Activated CD4-positive, alpha-beta memory T cell treated with anti-CD3 and anti-CD28 coated beads, Interleukin-2, amount 10 ng/mL, durations not matched to agents 7 days and 5 days (primary cell): ENCODE results near the gene QTRT2. TPM values are rescaled to one million over a fixed set of nuclear protein-coding genes. Genes with fewer than 3 reads are reported as not detected.

ENCODE experiments used
- CTCF ChIA-PET: fragments of 350-600 bp; sonication (Branson Sonifier 250); formaldehyde crosslinking; loops from one replicate; lab custom pipeline; 2021; ENCODE audit warnings: antibody characterized with exemption, inconsistent platforms; lab: Charles Lee
- POLR2A ChIA-PET: fragments of 350-600 bp; sonication (Branson Sonifier 250); formaldehyde crosslinking; loops from one replicate; lab custom pipeline; 2021; ENCODE audit warnings: antibody characterized with exemption; lab: Charles Lee
- DNase-seq: peaks from one replicate; pipeline ENCODE4 v3.0.0-alpha.2; 2020
- H3K27ac Mint-ChIP-seq: one replicate; pipeline ENCODE4 v1.8.0; 2021; ENCODE audit warnings: mild to moderate bottlenecking, mixed read lengths
- H3K27me3 Mint-ChIP-seq: one replicate; pipeline ENCODE4 v1.8.0; 2021; ENCODE audit warnings: mixed read lengths
- H3K36me3 Mint-ChIP-seq: one replicate; pipeline ENCODE4 v1.8.0; 2021; ENCODE audit warnings: low read depth, mixed read lengths
- H3K4me1 Mint-ChIP-seq: one replicate; pipeline ENCODE4 v1.8.0; 2021; ENCODE audit warnings: mixed read lengths
- H3K4me3 Mint-ChIP-seq: one replicate; pipeline ENCODE4 v1.8.0; 2021; ENCODE audit warnings: mild to moderate bottlenecking, mixed read lengths
- H3K9me3 Mint-ChIP-seq: one replicate; pipeline ENCODE4 v1.8.0; 2021; ENCODE audit warnings: mixed read lengths
- total RNA-seq, 2 experiments: library from RNA; stranded (reverse); gene quantifications; one replicate each; pipeline ENCODE4 v1.2.3, GENCODE V29; 2021

QTRT2 gene
- 10 to 100 TPM; 23.3 to 25.6 TPM for total RNA-seq

- no peaks in the 10 kb centered on the region for H3K27me3 Mint-ChIP-seq
- DNase-seq, result peak; percentile 99
- peak within 1 kb of the TSS; percentile 92 for H3K4me3 Mint-ChIP-seq
- H3K9me3 Mint-ChIP-seq, result no peaks in the 10 kb centered on the region
- POLR2A ChIA-PET, result interaction anchor here (0.6 to 2.9 kb wide), 7 partner anchors 10 to 360 kb away, joined by 3 to 10 read pairs (median 4); partner anchors contain the start of genes NAA50 and USF3
- peak within 1 kb of the TSS; percentile 84 for H3K27ac Mint-ChIP-seq
- H3K4me1 Mint-ChIP-seq, result peaks cover 38% of the 10 kb centered on the region
- CTCF ChIA-PET, result interaction anchor here (0.7 to 1.2 kb wide), 4 partner anchors 14 to 310 kb away, joined by 3 to 5 read pairs (median 3); partner anchors contain the start of genes ATP6V1A and GRAMD1C
- H3K36me3 Mint-ChIP-seq, result peaks cover 16% of the 10 kb centered on the region
Observed at GRCh38 chr3:114056130-114057010, at the start of gene QTRT2, which contains the start of gene CCDC191. Gene QTRT2 (plus strand): TSS chr3:114056737. CDS start chr3:114065258, 8,521 bp downstream. Gene CCDC191 (minus strand): TSS chr3:114056526. CDS start chr3:114056466, 60 bp downstream.

- H3K9me3 Mint-ChIP-seq, result no peaks in the 10 kb centered on the region
- no peak for DNase-seq
- no peaks in the 10 kb centered on the region for H3K27me3 Mint-ChIP-seq
- H3K4me3 Mint-ChIP-seq, result no peak overlapping the region
- ChIA-PET POLR2A (no interaction called here), CTCF (interaction anchor here (1.0 kb wide), 1 partner anchor 16 kb away, joined by 3 read pairs; no protein-coding TSS in a partner anchor)
- no peaks in the 10 kb centered on the region for H3K36me3 Mint-ChIP-seq
- H3K4me1 Mint-ChIP-seq, result no peaks in the 10 kb centered on the region
- no peak overlapping the region for H3K27ac Mint-ChIP-seq
Observed at GRCh38 chr3:114011059-114011797, 45.3 kb upstream of the QTRT2 start.

GRCh38 chr3:114014211-114014610 is 42.3 kb upstream of the QTRT2 start:
- ChIA-PET CTCF (no interaction called here), POLR2A (no interaction called here)
- H3K27me3 Mint-ChIP-seq, result no peaks in the 10 kb centered on the region
- no peaks in the 10 kb centered on the region for H3K9me3 Mint-ChIP-seq
- no peak overlapping the region for H3K4me3 Mint-ChIP-seq
- no peak overlapping the region for H3K27ac Mint-ChIP-seq
- H3K36me3 Mint-ChIP-seq, result no peaks in the 10 kb centered on the region
- no peak for DNase-seq
- H3K4me1 Mint-ChIP-seq, result no peaks in the 10 kb centered on the region

GRCh38 chr3:114019486-114019885 is 37.1 kb upstream of the QTRT2 start:
- ChIA-PET POLR2A (no interaction called here), CTCF (no interaction called here)
- H3K9me3 Mint-ChIP-seq, result no peaks in the 10 kb centered on the region

GRCh38 chr3:114020907-114021306 is 35.6 kb upstream of the QTRT2 start:
- Mint-ChIP-seq H3K4me3 (no peak overlapping the region), H3K36me3 (no peaks in the 10 kb centered on the region), H3K27me3 (no peaks in the 10 kb centered on the region), H3K27ac (no peak overlapping the region), H3K9me3 (no peaks in the 10 kb centered on the region), H3K4me1 (peaks cover 2% of the 10 kb centered on the region)
- DNase-seq, result no peak
- ChIA-PET CTCF (no interaction called here), POLR2A (no interaction called here)

More at GRCh38 chr3:114019486-114019885, 37.1 kb upstream of the QTRT2 start:
- DNase-seq, result no peak
- no peak overlapping the region for H3K4me3 Mint-ChIP-seq
- H3K4me1 Mint-ChIP-seq, result peaks cover 2% of the 10 kb centered on the region
- no peak overlapping the region for H3K27ac Mint-ChIP-seq
- no peaks in the 10 kb centered on the region for H3K36me3 Mint-ChIP-seq
- H3K27me3 Mint-ChIP-seq, result no peaks in the 10 kb centered on the region

- POLR2A ChIA-PET, result no interaction called here
- Mint-ChIP-seq H3K27me3 (no peaks in the 10 kb centered on the region), H3K4me1 (peaks cover 2% of the 10 kb centered on the region), H3K4me3 (no peak overlapping the region), H3K9me3 (no peaks in the 10 kb centered on the region), H3K36me3 (no peaks in the 10 kb centered on the region), H3K27ac (no peak overlapping the region)
- CTCF ChIA-PET, result no interaction called here
- DNase-seq, result no peak
Observed at GRCh38 chr3:114022145-114022802, 34.3 kb upstream of the QTRT2 start.

GRCh38 chr3:114025451-114025850 is 31.1 kb upstream of the QTRT2 start:
- Mint-ChIP-seq H3K27me3 (no peaks in the 10 kb centered on the region), H3K36me3 (no peaks in the 10 kb centered on the region), H3K27ac (no peak overlapping the region), H3K4me3 (no peak overlapping the region), H3K9me3 (no peaks in the 10 kb centered on the region), H3K4me1 (peaks cover 2% of the 10 kb centered on the region)
- POLR2A ChIA-PET, result no interaction called here
- no peak for DNase-seq
- CTCF ChIA-PET, result no interaction called here

- no peak overlapping the region for H3K4me3 Mint-ChIP-seq
- no peak overlapping the region for H3K27ac Mint-ChIP-seq
- no peaks in the 10 kb centered on the region for H3K36me3 Mint-ChIP-seq
- no peaks in the 10 kb centered on the region for H3K4me1 Mint-ChIP-seq
- POLR2A ChIA-PET, result interaction anchor here (0.7 kb wide), 1 partner anchor 138 kb away, joined by 3 read pairs; no protein-coding TSS in a partner anchor
- H3K9me3 Mint-ChIP-seq, result no peaks in the 10 kb centered on the region
- no peak for DNase-seq
- CTCF ChIA-PET, result no interaction called here
- no peaks in the 10 kb centered on the region for H3K27me3 Mint-ChIP-seq
Observed at GRCh38 chr3:114026331-114026730, 30.2 kb upstream of the QTRT2 start.

- Mint-ChIP-seq H3K4me1 (no peaks in the 10 kb centered on the region), H3K36me3 (peaks cover 2% of the 10 kb centered on the region), H3K9me3 (no peaks in the 10 kb centered on the region), H3K4me3 (no peak overlapping the region), H3K27ac (no peak overlapping the region), H3K27me3 (no peaks in the 10 kb centered on the region)
- CTCF ChIA-PET, result no interaction called here
- DNase-seq, result no peak
- POLR2A ChIA-PET, result no interaction called here
Observed at GRCh38 chr3:114033721-114034120, 22.8 kb upstream of the QTRT2 start.

GRCh38 chr3:114034211-114034610 is 22.3 kb upstream of the QTRT2 start:
- Mint-ChIP-seq H3K27ac (no peak overlapping the region), H3K4me3 (no peak overlapping the region), H3K4me1 (no peaks in the 10 kb centered on the region), H3K9me3 (no peaks in the 10 kb centered on the region), H3K27me3 (no peaks in the 10 kb centered on the region), H3K36me3 (peaks cover 2% of the 10 kb centered on the region)
- ChIA-PET POLR2A (no interaction called here), CTCF (no interaction called here)
- no peak for DNase-seq

- H3K36me3 Mint-ChIP-seq, result peaks cover 2% of the 10 kb centered on the region
- H3K4me1 Mint-ChIP-seq, result no peaks in the 10 kb centered on the region
- H3K27me3 Mint-ChIP-seq, result no peaks in the 10 kb centered on the region
- H3K4me3 Mint-ChIP-seq, result no peak overlapping the region
- no peak for DNase-seq
- no peaks in the 10 kb centered on the region for H3K9me3 Mint-ChIP-seq
- POLR2A ChIA-PET, result no interaction called here
- CTCF ChIA-PET, result no interaction called here
- no peak overlapping the region for H3K27ac Mint-ChIP-seq
Observed at GRCh38 chr3:114034787-114035545, 21.6 kb upstream of the QTRT2 start.

- ChIA-PET POLR2A (no interaction called here), CTCF (no interaction called here)
- Mint-ChIP-seq H3K36me3 (peaks cover 2% of the 10 kb centered on the region), H3K9me3 (no peaks in the 10 kb centered on the region), H3K4me1 (no peaks in the 10 kb centered on the region), H3K27ac (no peak overlapping the region), H3K4me3 (no peak overlapping the region), H3K27me3 (no peaks in the 10 kb centered on the region)
- DNase-seq, result no peak
Observed at GRCh38 chr3:114035896-114036295, 20.6 kb upstream of the QTRT2 start.
